Natural killer cell (primary cell): Measurements from ENCODE around the gene ANKRD40. TPM values are rescaled to one million over a fixed set of nuclear protein-coding genes. Genes with fewer than 3 reads are reported as not detected.

Source experiments
- ATAC-seq, 3 donors: fragments of 150-1000 bp in 2 of 3; fragments of 200-7000 bp in 1 of 3; cut with Tn5 transposase; 1 replicate in 1 of 3; 2 replicates in 2 of 3; pipeline ENCODE4 v1.10.0; 2021; ENCODE audit warnings: mild to moderate bottlenecking in 2 of 3, moderate library complexity in 2 of 3
- DNase-seq, 2 donors: peaks; one replicate each; pipeline versions ENCODE4 v3.0.0 to v3.0.0-alpha.2; 2013 to 2021; ENCODE audit warnings: mixed read lengths in 1 of 2
- H3K27ac ChIP-seq: one replicate; pipeline ENCODE4 v1.5.1; 2013; ENCODE audit warnings: mild to moderate bottlenecking, low read length
- H3K27me3 ChIP-seq: one replicate; pipeline ENCODE4 v1.6.1; 2013; ENCODE audit warnings: low read length; ENCODE audit not compliant: control insufficient read depth, insufficient read depth
- H3K36me3 ChIP-seq: one replicate; pipeline ENCODE4 v1.6.1; 2013; ENCODE audit warnings: low read length; ENCODE audit not compliant: control insufficient read depth, insufficient read depth
- H3K4me1 ChIP-seq: one replicate; pipeline ENCODE4 v1.6.1; 2013; ENCODE audit warnings: low read length; ENCODE audit not compliant: control insufficient read depth, insufficient read depth
- H3K4me3 ChIP-seq: one replicate; pipeline ENCODE4 v1.5.1; 2013; ENCODE audit warnings: low read length
- H3K9me3 ChIP-seq: one replicate; pipeline ENCODE4 v1.6.1; 2013; ENCODE audit warnings: low read length; ENCODE audit not compliant: control insufficient read depth, insufficient read depth
- H3K27ac Mint-ChIP-seq, 2 donors: one replicate each; pipeline ENCODE4 v1.8.0; 2022; ENCODE audit warnings: mild to moderate bottlenecking in 2 of 2, mixed read lengths in 2 of 2, moderate library complexity in 1 of 2
- H3K27me3 Mint-ChIP-seq, 2 donors: one replicate each; pipeline ENCODE4 v1.8.0; 2022; ENCODE audit warnings: low read depth in 2 of 2, mixed read lengths in 2 of 2
- H3K36me3 Mint-ChIP-seq: one replicate; pipeline ENCODE4 v1.8.0; 2022; ENCODE audit warnings: mixed read lengths
- H3K4me1 Mint-ChIP-seq, 2 donors: one replicate each; pipeline ENCODE4 v1.8.0; 2022; ENCODE audit warnings: mixed read lengths in 2 of 2
- H3K4me3 Mint-ChIP-seq: one replicate; pipeline ENCODE4 v1.8.0; 2022; ENCODE audit warnings: mild to moderate bottlenecking, moderate library complexity, mixed read lengths
- H3K9me3 Mint-ChIP-seq, 2 donors: one replicate each; pipeline ENCODE4 v1.8.0; 2022; ENCODE audit warnings: mixed read lengths in 2 of 2
- CTCF ChIP-seq: fragments of 200-600 bp; IDR thresholded peaks from one replicate; pipeline ENCODE4 v1.8.0; 2022; ENCODE audit warnings: antibody characterized with exemption
- WGBS: methylation state at CpG from one replicate; pipeline ENCODE4 v1.1.7; 2013; ENCODE audit warnings: missing lambda C conversion rate; ENCODE audit not compliant: insufficient coverage; 5-methylcytosine and 5-hydroxymethylcytosine counted together
- intact Hi-C: fragments of 100-400 bp; cut with micrococcal nuclease; formaldehyde crosslinking; loops from one replicate; pipeline ENCODE4 v1.14.2; 2022
- total RNA-seq, 4 donors: library from RNA; stranded (reverse); fragments of 120-200 nt in 1 of 4; gene quantifications; one replicate each; pipeline versions ENCODE4 v1.2.3 to v1.2.4, GENCODE V29; 2013 to 2022

Gene ANKRD40
- total RNA-seq, 3 donors from 2014 or later (not counting 1 experiment from before 2014, with no cell fraction given) = 22.1 to 32.0 (median 30.8) TPM

GRCh38 chr17:50659179-50659578 is 48.5 kb downstream of the ANKRD40 start:
- H3K27me3 ChIP-seq = no peaks in the 10 kb centered on the region
- H3K27me3 Mint-ChIP-seq = peaks cover 0 to 6% of the 10 kb centered on the region in 2 donors
- no peaks in the 10 kb centered on the region for H3K36me3 Mint-ChIP-seq
- peaks cover 0 to 7% of the 10 kb centered on the region in 2 donors for H3K4me1 Mint-ChIP-seq
- DNase-seq (no peak), ATAC-seq (no peak)
- H3K4me3 Mint-ChIP-seq = no peak overlapping the region
- no peaks in the 10 kb centered on the region for H3K9me3 Mint-ChIP-seq
- no peaks in the 10 kb centered on the region for H3K9me3 ChIP-seq
- TF ChIP-seq CTCF = no peak
- H3K36me3 ChIP-seq = no peaks in the 10 kb centered on the region
- H3K4me3 ChIP-seq = no peak overlapping the region
- H3K27ac ChIP-seq = no peak overlapping the region
- intact Hi-C loops = no loop called here
- 86% methylated on average over 10 of the region's 10 CpGs for WGBS
- H3K4me1 ChIP-seq = no peaks in the 10 kb centered on the region
- no peak overlapping the region for H3K27ac Mint-ChIP-seq

- H3K9me3 ChIP-seq = no peaks in the 10 kb centered on the region
- H3K27ac ChIP-seq = no peak overlapping the region
- no peaks in the 10 kb centered on the region for H3K27me3 ChIP-seq
- H3K36me3 ChIP-seq = no peaks in the 10 kb centered on the region
- no peak for TF ChIP-seq CTCF
- H3K9me3 Mint-ChIP-seq = no peaks in the 10 kb centered on the region
- H3K27ac Mint-ChIP-seq = no peak overlapping the region
- peaks cover 0 to 7% of the 10 kb centered on the region in 2 donors for H3K4me1 Mint-ChIP-seq
- H3K27me3 Mint-ChIP-seq = peaks cover 0 to 6% of the 10 kb centered on the region in 2 donors
- H3K36me3 Mint-ChIP-seq = no peaks in the 10 kb centered on the region
- H3K4me3 ChIP-seq = no peak overlapping the region
- intact Hi-C loops = no loop called here
- no peak for DNase-seq
- no peak for ATAC-seq
- H3K4me1 ChIP-seq = no peaks in the 10 kb centered on the region
- H3K4me3 Mint-ChIP-seq = no peak overlapping the region
- 82% methylated on average over 6 of the region's 6 CpGs for WGBS
Measured at GRCh38 chr17:50658616-50659015, 49.1 kb downstream of the ANKRD40 start.

GRCh38 chr17:50657627-50658026 is 50.1 kb downstream of the ANKRD40 start:
- Mint-ChIP-seq H3K9me3 (no peaks in the 10 kb centered on the region), H3K27me3 (peaks cover 0 to 6% of the 10 kb centered on the region in 2 donors), H3K27ac (no peak overlapping the region), H3K36me3 (no peaks in the 10 kb centered on the region), H3K4me1 (peaks cover 0 to 7% of the 10 kb centered on the region in 2 donors), H3K4me3 (no peak overlapping the region)
- TF ChIP-seq CTCF = no peak
- intact Hi-C loops = no loop called here
- DNase-seq (no peak), ATAC-seq (no peak)
- H3K36me3 ChIP-seq = no peaks in the 10 kb centered on the region
- H3K4me1 ChIP-seq = no peaks in the 10 kb centered on the region
- H3K27ac ChIP-seq = no peak overlapping the region
- H3K27me3 ChIP-seq = no peaks in the 10 kb centered on the region
- H3K9me3 ChIP-seq = peaks cover 2% of the 10 kb centered on the region
- no peak overlapping the region for H3K4me3 ChIP-seq
- WGBS = 89% methylated on average over 7 of the region's 7 CpGs

- Mint-ChIP-seq H3K4me1 (peaks cover 0 to 7% of the 10 kb centered on the region in 2 donors), H3K27me3 (peaks cover 0 to 6% of the 10 kb centered on the region in 2 donors), H3K9me3 (no peaks in the 10 kb centered on the region), H3K36me3 (no peaks in the 10 kb centered on the region), H3K4me3 (no peak overlapping the region), H3K27ac (no peak overlapping the region)
- Histone ChIP-seq H3K9me3 (peaks cover 5% of the 10 kb centered on the region), H3K4me1 (no peaks in the 10 kb centered on the region), H3K27ac (no peak overlapping the region), H3K27me3 (no peaks in the 10 kb centered on the region), H3K4me3 (no peak overlapping the region), H3K36me3 (no peaks in the 10 kb centered on the region)
- no peak for DNase-seq
- no peak for TF ChIP-seq CTCF
- ATAC-seq = no peak
- 93% methylated on average over 7 of the region's 7 CpGs for WGBS
- intact Hi-C loops = no loop called here
Measured at GRCh38 chr17:50657054-50657453, 50.7 kb downstream of the ANKRD40 start.
